ENCODE data around the gene WDR44.
"Not testable (repeated sequence)": the region's sequence is repeated elsewhere in the genome, so short reads cannot be mapped to it uniquely, and the experiment has no call there.

The WDR44 gene

DNA sequence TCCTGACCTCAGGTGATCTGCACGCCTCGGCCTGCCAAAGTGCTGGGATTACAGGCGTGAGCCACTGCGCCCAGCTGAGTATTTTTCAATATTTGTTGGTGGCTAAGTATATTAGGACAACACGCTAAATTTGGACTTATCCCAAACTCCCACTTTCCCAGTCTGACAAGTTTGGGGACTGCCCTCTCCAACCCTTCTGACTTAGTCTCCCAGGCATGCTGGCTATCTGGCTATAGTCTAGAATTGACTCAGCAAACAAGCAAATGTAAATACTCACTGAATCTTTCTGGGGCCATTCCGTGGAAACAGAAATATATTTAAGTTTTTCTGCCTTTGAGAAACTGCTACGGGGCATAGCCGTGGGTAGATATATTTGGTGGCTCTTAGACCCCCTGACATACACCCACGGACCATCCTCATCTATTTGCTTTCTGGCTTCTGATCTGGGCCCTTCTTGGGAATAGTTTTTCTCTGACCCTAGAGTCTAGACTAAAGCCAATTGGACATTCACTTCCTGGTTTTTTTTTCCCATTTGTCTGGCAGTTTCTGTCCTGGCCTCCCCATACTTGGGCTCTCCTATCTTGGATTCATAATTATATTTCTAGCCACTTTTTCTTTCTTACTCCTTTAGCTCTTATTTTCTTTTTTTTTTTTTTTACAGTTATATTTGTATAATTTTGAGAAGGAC lies 138.5 kb downstream of the WDR44 start:
- Mint-ChIP-seq H3K27me3 (no peaks in the 10 kb centered on the region), H3K36me3 (ENCODE audit: low read depth) (no peaks in the 10 kb centered on the region), H3K4me3 (no peak overlapping the region), H3K9me3 (no peaks in the 10 kb centered on the region), H3K4me1 (ENCODE audit: low read depth) (no peaks in the 10 kb centered on the region), H3K27ac (no peak overlapping the region)

DNA sequence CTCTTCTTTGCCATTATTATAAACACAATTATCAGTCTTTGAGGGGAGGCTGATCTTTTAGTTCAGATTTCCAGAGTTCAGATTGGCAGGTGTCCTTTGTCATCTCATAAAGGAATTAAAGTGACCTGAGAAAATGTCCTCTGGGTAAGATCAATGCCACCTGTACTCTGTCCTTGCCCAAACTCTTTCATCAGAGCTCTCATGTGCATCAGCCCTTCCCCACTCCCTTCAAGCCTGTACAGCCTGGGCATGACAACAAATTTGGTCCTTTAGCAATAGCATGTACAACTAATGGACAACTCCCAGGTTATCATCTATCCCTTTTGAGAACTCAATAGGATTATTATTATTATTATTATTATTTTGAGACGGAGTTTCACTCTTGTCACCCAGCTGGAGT lies 140.8 kb downstream of the WDR44 start:
- not testable (repeated sequence) for H3K9me3 Mint-ChIP-seq, H3K27ac Mint-ChIP-seq, H3K27me3 Mint-ChIP-seq

DNA sequence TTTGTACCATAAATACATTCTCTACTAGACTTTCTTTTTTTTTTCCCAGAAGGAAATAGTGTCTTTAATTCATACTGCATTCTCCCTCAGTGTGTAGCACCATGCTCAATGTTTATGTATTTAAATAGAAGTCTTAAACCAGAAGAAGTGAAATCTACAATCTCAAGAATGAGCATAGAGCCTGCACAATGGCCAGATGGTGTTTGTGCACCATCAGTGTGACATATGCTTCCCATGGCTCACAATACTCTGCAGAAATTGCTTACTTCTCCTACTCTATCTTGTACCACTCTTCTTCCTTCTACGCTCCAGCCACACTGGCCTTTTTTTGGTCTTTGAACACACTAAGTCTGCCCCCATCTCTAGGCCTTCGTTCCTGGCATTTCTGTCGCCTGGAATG lies 147.1 kb downstream of the WDR44 start:
- Mint-ChIP-seq H3K36me3 (ENCODE audit: low read depth) (no peaks in the 10 kb centered on the region), H3K4me3 (no peak overlapping the region), H3K27ac (no peak overlapping the region)

More for the DNA sequence above, 140.8 kb downstream of the WDR44 start:
- H3K4me1 Mint-ChIP-seq (ENCODE audit: low read depth); H3K36me3 Mint-ChIP-seq (ENCODE audit: low read depth); H3K4me3 Mint-ChIP-seq: not testable (repeated sequence)

DNA sequence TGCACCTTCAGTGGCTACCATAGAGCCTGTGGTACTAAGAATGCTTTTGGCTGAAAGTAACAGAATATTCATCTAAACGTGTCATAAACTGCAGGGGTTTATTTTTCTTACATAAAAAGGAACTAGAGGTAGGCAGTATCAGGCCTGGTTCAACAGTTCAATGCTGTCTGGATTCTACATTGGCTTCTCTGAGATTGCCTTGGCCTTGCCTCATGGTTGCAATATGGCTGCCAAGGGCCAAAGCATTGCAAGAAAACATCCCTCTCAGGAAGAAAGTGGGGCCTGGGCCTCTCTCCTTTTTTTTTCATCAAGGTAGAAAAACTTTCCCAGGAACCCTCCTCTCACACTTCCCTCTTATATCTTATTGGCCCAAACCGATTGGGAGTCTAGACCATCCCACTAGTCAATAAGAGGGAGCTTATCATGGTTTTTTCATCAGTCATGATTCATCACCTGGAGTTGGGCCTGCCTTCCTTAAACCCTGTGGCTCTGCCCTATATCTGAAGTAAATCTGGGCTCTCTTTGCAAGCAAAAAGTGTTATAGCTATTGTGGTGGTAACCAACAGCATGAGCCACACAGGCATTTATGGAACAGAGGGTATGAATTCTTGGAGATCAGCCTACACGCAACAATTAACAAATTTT lies 147.9 kb downstream of the WDR44 start:
- Mint-ChIP-seq H3K36me3 (ENCODE audit: low read depth) (no peaks in the 10 kb centered on the region), H3K4me1 (ENCODE audit: low read depth) (peaks cover 23% of the 10 kb centered on the region), H3K27me3 (no peaks in the 10 kb centered on the region), H3K27ac (no peak overlapping the region), H3K4me3 (no peak overlapping the region), H3K9me3 (no peaks in the 10 kb centered on the region)

More for the DNA sequence above, 147.1 kb downstream of the WDR44 start:
- H3K9me3 Mint-ChIP-seq = no peaks in the 10 kb centered on the region
- H3K4me1 Mint-ChIP-seq (ENCODE audit: low read depth) = peaks cover 17% of the 10 kb centered on the region
- no peaks in the 10 kb centered on the region for H3K27me3 Mint-ChIP-seq

DNA sequence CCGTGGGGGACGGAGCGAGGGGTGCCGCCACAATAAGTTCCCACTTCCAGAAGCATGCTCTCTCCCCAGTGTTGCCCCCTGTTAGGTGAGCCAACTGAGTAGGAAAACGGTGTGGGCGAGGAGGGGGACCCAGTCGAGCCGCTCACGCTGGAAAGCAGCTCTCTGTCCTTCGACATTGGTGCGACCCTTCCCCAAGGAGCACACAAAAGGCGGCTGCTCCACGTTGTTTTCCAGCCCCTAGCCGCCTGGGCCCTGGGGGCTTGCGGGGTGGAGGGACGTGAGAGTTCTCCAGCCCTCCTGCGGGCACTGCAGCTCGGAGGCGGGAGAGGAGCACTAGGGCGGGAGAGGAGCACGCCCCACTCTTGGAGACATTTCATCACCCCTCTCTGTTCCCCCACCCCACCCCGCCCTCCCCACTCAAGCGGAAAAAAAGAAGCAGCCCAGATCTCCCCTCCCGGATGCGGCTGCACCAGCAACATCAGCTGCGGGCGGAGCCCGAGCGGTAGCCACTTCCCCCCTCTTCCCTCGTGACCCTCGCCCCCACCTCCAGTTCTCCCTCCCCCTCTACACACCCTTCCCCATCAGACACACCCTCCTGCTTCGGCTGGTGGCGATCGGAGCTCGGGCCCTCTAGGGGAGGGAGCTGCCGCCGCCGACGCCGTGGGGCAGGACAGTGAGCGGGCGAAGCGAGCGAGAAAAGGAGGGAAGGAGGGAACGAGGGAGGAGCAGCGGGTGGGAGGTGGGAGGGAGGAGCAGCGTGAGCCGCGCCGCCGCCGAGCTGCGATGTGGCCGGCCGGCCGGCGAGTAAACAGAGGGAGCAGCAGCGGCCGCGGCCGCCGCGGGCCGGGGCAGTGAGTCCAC lies 149.4 kb downstream of the WDR44 start, which contains the start of gene DOCK11:
Gene DOCK11 (plus strand): TSS at position 755 of the 861 bp plus-strand sequence. CDS start 157 bp downstream, outside the sequence.
- H3K4me3 Mint-ChIP-seq = peak within 1 kb of the TSS; percentile 98
- no peaks in the 10 kb centered on the region for H3K9me3 Mint-ChIP-seq

DNA sequence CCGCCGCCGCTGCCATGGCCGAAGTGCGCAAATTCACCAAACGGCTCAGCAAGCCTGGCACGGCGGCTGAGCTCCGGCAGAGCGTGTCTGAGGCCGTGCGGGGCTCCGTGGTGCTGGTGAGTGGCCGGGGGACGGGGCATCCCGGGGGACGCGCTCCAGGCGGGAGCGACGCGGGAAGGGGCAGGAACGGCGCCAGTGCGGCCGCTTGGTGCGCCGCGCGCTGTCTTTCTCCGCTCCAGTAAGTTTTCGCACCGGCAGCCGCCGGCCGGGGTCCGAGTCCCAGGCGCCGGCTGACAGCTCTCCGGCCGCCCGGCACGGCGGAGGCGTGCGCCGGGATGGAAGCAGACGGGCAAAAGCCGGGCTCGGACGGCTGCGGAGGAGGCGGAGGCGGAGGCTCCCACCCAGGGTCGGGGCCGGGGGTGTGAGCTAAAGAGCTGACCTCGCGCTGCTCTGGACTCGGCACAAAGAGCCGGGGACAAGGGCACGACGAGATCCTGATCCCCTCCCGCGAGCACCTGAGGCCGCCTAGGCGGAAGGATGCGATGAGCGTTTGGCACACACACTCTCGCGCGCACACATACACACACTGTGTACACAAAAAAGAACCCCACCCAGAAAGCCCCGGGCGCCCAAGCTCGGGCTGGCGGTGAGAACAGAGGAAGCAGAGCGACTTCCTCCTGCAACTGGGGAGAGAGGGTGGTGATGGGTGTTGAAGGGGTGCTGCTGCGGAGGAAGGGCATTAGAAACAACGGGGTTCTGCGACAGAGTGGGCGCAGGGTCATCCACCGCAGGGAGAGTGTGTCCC lies 150.3 kb downstream of the WDR44 start:
- Mint-ChIP-seq H3K36me3 (ENCODE audit: low read depth) (no peaks in the 10 kb centered on the region), H3K27me3 (no peaks in the 10 kb centered on the region), H3K4me1 (ENCODE audit: low read depth) (peaks cover 31% of the 10 kb centered on the region), H3K9me3 (no peaks in the 10 kb centered on the region), H3K27ac (peak overlapping the region; percentile 95), H3K4me3 (peak overlapping the region; percentile 98)

More for the DNA sequence above, 149.4 kb downstream of the WDR44 start, which contains the start of gene DOCK11:
- H3K4me1 Mint-ChIP-seq (ENCODE audit: low read depth) = peaks cover 31% of the 10 kb centered on the region
- no peaks in the 10 kb centered on the region for H3K36me3 Mint-ChIP-seq (ENCODE audit: low read depth)
- H3K27me3 Mint-ChIP-seq = no peaks in the 10 kb centered on the region
- H3K27ac Mint-ChIP-seq = peak within 1 kb of the TSS; percentile 95

DNA sequence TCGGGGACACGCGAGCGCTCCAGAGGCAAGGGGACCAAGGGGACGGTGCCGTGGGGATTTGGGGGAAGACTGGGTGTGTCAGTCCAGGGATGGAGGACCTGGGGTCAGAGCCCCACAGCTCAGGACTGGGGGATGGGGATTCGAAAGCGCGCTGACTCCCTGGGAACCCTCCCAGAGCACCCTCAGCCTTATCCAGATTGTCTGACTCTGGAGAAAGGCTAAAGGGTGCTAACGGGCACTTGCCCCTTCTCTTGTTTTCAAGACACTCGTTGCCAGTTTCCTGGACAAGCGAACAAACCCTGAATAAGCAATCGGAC lies 150.8 kb downstream of the WDR44 start:
- no peaks in the 10 kb centered on the region for H3K36me3 Mint-ChIP-seq (ENCODE audit: low read depth)
- H3K27ac Mint-ChIP-seq = peak overlapping the region; percentile 95
- H3K27me3 Mint-ChIP-seq = no peaks in the 10 kb centered on the region
- no peaks in the 10 kb centered on the region for H3K9me3 Mint-ChIP-seq
- H3K4me1 Mint-ChIP-seq (ENCODE audit: low read depth) = peaks cover 32% of the 10 kb centered on the region
- peak overlapping the region; percentile 98 for H3K4me3 Mint-ChIP-seq

DNA sequence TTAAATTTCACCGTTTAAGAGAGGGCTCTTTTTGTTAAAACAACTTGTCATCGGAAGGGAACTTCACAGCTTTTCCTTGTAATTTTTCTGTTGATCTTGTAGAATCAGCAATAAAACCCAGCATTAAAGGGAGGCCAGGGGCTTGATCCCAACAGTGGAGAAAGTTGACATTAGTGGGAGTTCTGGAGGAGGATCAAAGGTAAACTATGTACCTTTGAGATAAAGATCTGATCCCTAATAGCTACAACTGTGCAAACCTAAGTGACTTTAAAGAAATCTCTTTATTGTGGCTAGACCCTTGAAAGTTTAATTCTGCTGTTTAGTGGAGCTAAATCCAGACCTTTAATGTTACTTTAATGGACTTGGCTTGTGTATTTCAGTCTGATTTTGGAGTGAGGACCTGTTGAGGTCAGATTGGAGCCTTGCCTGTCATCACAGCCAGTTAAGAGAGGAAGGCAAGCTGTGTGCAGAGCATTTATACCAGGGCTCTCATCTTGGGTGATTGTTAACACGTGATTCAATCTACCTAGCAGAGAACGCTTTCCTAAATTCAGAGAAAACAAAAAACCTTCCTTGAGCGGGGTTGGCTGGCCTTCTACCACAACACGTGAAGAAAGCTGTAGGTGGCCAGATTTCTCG lies 151.4 kb downstream of the WDR44 start:
- H3K9me3 Mint-ChIP-seq = no peaks in the 10 kb centered on the region
- H3K27me3 Mint-ChIP-seq = no peaks in the 10 kb centered on the region
- peaks cover 38% of the 10 kb centered on the region for H3K4me1 Mint-ChIP-seq (ENCODE audit: low read depth)
- H3K4me3 Mint-ChIP-seq = peak overlapping the region; percentile 98
- no peaks in the 10 kb centered on the region for H3K36me3 Mint-ChIP-seq (ENCODE audit: low read depth)
- peak overlapping the region; percentile 95 for H3K27ac Mint-ChIP-seq

DNA sequence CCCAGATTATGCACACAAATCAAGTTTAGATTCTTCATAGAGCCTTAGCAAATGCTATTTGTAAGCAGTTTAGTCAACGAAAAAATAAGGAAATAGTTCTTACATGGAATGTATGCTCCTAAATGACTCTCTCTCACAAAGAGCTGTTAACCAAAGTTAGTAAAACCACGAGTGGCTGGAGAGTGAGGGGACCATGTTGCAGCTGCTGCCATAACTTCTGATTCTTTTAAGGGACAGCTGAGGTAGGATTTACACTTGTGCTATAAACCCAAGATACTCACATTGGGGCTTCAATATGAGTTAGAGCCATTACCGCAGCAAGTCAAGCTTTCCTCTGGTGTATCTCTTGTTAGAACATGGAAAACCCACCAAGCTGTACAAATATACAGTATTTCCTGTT lies 152.4 kb downstream of the WDR44 start:
- H3K4me3 Mint-ChIP-seq = peak overlapping the region; percentile 98
- no peaks in the 10 kb centered on the region for H3K36me3 Mint-ChIP-seq (ENCODE audit: low read depth)
- H3K27ac Mint-ChIP-seq = peak overlapping the region; percentile 95
- no peaks in the 10 kb centered on the region for H3K27me3 Mint-ChIP-seq
- H3K9me3 Mint-ChIP-seq = no peaks in the 10 kb centered on the region
- peaks cover 49% of the 10 kb centered on the region for H3K4me1 Mint-ChIP-seq (ENCODE audit: low read depth)

DNA sequence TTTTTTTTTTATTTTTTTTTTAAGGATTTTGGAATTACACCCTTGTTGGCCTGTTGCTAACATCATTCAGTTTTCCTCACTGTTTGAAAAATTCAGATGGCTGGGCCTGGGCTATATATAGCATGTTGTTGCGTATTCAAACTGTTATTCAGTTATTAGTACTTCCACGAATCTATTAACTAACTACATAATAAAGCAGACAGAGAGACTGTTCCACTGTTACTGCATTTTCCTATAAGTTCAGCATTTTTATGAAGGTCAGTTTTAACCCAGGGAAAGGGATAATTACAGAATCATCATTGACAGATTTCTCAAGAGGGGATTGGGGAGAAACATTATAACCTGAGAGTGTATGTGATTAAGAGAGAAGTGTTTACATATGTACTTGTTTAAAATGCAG lies 152.8 kb downstream of the WDR44 start:
- peak overlapping the region; percentile 62 for H3K4me3 Mint-ChIP-seq
- peaks cover 53% of the 10 kb centered on the region for H3K4me1 Mint-ChIP-seq (ENCODE audit: low read depth)
- H3K9me3 Mint-ChIP-seq = no peaks in the 10 kb centered on the region
- H3K27ac Mint-ChIP-seq = peak overlapping the region; percentile 49
- H3K27me3 Mint-ChIP-seq = no peaks in the 10 kb centered on the region
- no peaks in the 10 kb centered on the region for H3K36me3 Mint-ChIP-seq (ENCODE audit: low read depth)

DNA sequence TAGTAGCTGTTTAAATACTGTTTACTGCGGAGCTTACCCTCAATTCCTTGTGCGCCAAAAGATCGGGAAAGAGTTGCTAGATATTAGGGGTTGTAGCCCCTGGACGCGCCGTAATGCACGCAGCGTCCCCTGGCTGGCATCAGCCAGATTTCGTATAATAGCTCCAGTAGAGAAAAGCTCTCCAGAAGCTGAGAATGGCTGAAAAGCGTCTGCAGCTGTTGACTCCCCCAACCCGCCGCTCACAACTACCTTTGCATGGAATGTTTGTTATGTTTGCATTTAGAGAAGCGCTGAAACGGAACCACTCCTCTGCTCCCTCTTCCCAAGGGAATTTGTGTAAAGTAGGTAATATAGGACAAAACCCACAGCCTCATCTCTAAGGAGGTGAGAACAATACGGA lies 153.4 kb downstream of the WDR44 start:
- Mint-ChIP-seq H3K4me3 (no peak overlapping the region), H3K4me1 (ENCODE audit: low read depth) (peaks cover 58% of the 10 kb centered on the region), H3K27me3 (no peaks in the 10 kb centered on the region), H3K27ac (peak overlapping the region; percentile 49), H3K36me3 (ENCODE audit: low read depth) (no peaks in the 10 kb centered on the region), H3K9me3 (no peaks in the 10 kb centered on the region)
